GM21576 (cell line): ENCODE data around the gene ZNF835.

Source experiments
- ATAC-seq: cut with Tn5 transposase; IDR thresholded peaks from one replicate; pipeline ENCODE4 v1.9.1; 2021; ENCODE audit warnings: mild to moderate bottlenecking, moderate library complexity; ENCODE audit not compliant: unreplicated experiment

The ZNF835 gene

DNA sequence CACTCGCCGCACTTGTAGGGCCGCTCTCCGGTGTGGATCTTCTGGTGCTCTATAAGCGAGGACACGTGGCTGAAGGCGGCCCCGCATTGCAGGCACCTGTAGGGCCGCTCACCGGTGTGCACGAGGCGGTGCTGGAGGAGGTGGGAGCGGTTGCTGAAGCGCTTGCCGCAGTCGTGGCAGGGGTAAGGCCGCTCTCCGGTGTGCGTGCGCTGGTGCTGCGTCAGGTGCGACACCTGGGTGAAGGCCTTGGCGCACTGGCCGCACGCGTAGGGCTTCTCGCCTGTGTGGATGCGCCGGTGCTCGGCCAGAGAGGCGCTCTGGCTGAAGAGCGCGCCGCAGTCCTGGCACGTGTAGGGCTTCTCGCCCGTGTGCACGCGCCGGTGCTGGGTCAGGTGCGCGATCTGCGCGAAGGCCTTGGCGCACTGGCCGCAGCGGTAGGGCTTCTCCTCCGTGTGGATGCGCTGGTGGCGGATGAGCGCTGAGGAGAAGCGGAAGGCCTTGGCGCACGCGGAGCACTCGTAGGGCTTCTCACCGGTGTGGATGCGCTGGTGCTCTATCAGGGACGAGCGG, 7.5 kb downstream of the ZNF835 start:
- no peak for ATAC-seq

DNA sequence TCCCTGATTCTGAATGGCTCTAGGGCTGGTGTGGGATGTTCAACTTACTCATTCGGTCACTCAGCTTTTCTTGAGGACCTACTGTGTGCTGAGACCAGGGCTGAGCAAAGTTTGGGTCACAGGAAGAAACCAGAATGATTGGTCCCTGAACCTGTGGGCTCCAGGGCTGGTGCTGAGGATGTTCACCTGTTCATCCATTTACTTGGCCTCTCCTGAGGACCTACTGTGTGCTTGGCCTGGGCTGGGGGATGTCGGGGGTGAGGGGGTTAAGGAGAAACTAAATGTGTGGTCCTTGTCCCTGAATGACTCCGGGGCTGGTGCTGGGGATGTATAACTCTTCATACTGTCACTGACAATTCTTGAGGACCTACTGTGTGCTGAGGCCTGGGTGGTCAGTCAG, 10.3 kb downstream of the ZNF835 start:
- ATAC-seq = no peak

DNA sequence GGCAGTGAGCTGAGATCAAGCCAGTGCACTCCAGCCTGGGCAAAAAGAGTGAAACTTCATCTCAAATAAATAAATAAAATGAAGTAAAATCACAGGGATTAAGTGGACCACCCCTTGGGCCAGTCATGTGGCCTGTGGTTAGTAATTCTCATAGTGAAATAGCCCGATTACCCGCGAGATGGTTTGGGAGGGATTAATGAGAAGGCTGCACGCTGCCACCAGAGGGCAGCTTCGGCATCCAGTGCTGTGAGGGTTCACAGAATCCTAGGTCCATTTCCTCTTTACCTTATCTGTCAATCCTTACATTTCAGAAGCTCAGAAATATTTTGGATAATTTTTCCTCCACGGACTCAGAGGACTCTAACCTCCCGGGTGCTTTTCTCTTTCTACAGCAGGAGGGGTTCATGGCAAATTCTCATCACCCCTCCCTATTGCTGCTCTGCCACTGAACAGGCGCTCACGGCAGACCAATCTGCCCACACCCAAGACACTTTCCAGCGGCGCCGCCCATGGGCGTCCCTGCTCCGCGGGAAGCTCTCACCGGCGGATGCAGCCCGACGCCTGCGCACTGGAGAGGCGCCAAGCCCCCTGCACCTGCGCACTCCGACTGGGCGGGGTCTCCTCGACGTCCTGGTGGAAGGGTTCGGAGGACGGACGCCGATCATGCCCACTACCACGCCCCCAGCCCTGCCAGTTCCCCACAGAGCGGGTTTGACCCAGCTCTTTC, 11.0 kb downstream of the ZNF835 start:
- no peak for ATAC-seq

DNA sequence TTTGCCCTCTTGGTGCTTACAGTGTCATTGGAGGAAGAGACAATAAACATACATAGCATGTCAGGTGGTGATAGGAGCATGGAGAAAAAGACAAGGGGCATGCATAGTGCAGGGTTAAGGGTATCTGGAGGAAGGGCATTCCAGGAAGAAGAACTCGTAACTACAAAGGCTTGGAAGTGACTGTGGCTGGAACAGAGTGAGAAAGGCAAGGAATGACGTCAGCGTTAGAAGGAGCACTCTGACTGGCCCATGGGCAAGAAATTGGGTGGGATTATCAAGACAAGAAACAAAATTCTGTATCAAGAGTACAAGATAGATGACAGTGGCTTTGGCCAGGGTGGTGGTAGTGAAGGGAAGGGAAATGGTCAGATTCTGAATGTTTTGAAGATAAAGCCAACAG, 17.4 kb downstream of the ZNF835 start:
- ATAC-seq = no peak

DNA sequence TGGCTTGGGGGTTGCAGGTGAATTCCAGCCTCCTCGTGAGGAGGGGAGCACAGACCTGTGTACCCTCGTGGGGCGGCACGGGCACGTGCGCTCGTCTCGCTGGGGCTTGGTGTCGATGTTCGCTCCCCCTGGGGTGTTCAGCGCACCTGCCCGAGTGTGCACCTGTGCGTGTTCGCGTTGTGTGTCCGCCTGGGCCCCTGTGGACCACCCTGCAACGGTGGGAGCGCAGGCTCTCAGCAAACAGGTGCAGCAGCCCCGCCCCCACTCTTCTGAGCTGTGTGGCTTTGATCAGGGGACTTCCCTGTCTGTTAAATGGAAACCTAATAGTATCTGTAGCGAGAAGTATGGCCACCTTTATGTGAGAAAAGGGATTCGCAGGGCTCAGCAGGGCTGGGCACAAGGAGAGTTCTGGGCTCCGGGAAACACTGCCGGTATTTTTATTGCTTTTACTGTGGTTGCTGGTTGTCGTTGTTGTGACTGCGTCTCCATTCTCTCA, 28.0 kb downstream of the ZNF835 start:
- no peak for ATAC-seq

DNA sequence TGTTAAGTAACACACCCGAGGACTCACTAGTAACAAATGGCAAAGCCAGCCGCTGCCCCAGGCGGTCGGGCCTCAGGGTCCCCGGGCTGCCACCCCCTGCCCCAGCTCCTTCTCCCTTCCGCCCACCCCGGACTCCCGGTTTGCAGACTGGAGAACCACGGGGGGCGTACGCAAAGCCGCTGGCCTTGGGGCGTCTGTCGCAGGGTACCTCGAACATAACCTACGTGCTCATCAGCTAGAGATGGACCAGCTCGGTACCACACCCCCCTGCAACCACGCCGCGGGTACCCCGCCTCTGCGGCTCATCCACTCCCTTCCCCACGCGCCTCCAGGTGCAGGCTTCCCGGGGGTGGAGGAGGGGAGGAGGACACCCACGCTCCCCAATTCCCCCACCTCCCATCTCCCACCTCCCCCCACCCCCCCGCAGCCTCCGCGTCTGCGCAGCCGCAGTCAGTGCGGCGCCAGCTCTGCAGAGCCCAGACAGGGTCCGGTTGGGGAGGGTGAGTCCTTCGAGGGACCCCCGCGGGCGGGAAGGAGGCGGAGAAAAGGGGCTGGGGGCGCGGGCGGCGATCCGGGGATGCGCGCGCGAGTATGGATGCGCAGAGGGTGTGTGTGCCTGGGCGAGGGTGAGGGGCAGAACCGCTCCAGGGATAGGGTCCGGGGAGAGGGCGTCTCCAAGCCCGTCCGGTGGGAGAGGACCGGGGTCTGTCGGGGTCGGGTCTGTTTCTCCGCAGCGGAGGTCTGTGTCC, 28.7 kb downstream of the ZNF835 start, which contains the start of gene SMIM17:
TSS of gene SMIM17 (plus strand) at position 449 of the 749 bp plus-strand sequence. CDS start 2,509 bp downstream, outside the sequence.
- ATAC-seq = no peak

DNA sequence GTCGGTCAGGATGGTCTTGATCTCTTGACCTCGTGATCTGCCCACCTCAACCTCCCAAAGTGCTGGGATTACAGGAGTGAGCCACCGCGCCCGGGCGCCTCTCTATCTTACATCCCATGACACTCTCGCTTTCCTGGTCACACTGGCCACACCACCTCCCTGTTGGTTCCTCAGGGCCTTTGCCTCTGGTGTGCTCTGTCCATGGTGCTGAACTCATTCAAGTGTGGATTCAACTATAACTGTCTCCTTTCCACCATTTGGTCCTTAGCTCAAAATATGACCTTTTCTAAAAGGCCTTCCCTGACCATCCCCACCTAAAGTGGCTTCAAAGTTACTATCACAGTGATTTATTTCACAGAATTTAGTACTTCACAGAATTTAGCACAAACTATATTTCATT, 32.3 kb downstream of the ZNF835 start:
- no peak for ATAC-seq

DNA sequence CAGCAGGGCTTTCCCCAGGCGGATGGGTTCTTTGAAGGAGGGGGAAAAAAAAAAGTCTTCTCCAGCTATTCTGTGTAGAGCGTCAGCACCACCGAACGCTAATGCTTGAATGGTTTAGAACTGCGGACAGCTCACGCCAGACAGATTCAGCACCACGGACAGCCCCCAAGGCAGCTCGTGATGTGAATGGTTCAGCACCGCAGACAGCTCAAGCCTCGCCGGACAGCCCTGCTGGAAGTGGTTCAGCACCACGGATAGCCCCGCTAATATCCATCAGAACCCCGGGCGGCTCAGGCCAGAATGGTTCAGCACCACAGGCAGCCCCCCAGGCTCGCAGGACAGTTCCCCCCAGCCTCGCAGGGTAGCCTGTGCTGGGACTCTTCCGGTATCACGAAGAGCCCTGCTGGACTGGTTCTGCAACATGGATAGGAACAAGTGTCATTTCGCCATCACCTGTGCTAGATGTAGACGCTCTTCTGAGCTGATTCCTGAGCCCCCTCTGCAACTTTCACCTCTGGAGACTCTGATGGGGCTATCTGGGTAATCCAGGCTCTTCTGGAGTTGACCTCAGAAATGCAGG, 33.5 kb downstream of the ZNF835 start:
- no peak for ATAC-seq

DNA sequence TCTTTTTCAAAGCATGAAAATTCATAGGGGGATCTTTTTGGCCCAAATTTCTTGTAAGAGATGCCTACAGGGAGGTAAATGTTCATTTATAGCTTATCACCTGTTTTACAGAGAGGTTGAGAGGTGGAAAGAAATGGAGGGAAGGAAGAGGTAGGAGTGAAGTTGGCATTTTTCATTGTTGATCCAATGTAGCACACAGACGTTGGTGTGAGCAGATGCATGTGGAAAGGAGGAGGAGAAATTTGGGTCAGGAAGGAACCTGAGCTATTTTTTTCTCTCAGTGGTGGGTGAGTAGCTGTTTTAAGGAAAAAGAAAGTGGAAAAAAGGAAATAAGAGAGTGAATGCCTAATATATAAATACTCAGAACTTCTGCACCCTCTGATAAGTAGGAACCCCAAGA, 38.5 kb downstream of the ZNF835 start:
- no peak for ATAC-seq

DNA sequence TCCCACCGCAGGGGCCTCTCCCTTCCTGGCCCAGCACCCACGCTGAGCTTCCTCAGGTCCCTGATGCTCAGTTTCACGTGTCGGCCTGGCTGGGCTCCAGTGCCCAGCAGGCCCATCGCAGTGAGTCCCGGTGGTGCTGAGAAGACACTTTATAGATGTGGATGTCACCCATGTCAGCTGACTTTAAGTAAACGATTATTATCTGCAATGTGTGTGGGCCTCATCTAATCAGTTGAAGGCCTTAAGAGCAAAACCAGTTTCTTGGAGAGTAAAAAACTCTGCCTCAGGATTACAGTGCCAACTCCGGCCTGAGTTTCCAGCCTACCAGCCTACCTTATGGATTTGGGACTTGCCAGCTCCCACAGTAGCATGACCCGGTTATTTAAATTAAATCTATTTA, 45.8 kb downstream of the ZNF835 start:
- ATAC-seq = no peak

DNA sequence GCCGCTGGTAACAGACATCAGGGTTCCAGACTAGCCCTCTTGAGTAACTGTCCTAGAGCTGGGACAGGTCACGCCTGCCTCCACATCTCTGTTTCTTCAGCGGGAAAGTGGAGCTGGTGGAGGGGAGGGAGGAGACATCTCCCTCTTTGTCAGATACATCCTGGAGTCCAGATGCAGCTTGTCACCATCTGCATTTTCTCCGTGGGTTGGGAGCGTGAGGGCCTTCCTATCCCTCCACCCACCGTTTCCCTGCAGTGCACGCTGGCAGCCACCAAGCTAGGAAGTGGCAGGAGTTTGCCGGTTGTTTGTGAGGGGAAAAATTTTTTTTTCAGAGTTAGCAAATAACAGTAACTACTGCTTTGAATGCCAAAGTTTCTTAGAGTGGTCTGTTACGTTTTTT, 48.6 kb downstream of the ZNF835 start:
- ATAC-seq = no peak

DNA sequence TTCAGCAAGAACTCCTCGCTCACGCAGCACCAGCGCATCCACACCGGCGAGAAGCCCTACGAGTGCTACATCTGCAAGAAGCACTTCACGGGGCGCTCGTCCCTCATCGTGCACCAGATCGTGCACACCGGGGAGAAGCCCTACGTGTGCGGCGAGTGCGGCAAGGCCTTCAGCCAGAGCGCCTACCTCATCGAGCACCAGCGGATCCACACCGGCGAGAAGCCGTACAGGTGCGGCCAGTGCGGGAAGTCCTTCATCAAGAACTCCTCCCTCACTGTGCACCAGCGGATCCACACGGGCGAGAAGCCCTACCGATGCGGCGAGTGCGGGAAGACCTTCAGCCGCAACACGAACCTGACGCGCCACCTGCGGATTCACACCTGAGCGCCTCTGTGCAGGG, 49.2 kb downstream of the ZNF835 start:
- ATAC-seq = no peak

DNA sequence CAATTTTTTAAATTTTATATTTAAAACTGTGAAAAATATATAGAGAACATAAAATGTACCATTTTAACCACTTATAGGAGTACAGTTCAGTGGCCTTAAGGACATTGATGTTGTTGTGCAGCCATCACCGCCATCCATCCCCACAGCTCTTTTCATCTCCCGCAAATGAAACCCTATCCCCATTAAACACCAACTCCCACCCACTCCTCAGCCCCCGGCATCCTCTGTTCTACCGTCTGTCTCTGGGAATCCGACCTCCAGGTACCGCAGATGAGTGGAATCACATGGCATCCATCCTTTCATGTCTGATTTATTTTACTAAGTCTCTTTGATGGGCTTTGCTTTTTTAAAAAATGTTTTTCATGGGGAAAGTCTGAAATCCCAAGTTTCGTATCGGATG, 52.4 kb downstream of the ZNF835 start:
- no peak for ATAC-seq

DNA sequence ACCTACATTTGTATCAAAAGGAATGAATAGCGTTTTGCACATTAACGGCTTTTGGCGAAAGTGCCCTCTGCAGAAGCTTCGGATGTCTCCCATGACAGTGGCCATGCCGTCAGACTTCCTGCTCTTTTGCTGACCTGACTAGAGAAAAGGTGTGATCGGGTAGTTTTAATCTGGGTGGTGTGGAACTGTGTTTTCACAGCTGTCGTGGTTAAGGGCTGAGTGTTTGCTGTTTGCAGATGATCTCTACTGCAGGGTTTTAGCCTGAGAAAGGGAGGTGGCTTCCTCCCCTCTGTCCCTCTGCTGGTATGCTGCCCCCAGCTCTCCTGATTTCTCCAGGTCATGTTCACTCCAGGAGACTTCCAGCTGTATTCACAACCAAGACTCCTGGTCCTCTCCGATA, 54.0 kb downstream of the ZNF835 start:
- no peak for ATAC-seq

DNA sequence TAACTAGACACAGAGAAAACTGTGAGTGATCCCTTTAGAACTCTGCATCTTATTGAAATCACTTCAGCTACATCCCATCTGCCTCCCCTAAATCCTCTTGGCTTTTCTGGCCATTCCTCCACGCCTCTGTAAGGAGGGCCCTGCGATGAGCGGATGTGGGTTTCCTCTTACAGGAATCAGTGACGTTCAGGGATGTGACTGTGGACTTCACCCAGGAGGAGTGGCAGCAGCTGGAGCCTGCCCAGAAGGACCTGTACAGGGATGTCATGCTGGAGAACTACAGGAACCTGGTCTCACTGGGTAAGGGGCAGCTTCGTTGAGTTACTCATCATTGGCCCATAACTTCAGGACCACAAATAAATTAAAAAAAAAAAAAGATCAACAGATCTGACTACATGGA, 57.9 kb downstream of the ZNF835 start:
- no peak for ATAC-seq

DNA sequence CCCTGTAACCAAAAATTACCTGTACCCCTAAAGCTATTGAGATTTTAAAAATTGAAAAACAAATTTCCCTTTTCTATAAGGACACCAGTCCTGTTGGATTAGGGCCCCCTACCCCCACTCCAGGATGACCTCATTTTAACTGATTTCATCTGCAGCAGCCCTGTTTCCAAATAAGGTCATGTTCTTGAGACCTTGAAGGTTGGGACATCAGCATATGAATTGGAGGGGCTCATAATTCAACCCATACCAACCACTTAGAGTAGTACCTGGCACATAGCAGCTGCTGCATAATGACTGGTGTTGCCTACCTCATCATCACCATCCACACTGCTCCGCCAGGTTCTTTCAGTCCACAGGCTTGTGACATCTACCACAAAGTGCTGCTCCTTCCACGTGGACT, 58.8 kb downstream of the ZNF835 start:
- no peak for ATAC-seq
